Stimulated activated CD4-positive, alpha-beta T cell treated with anti-CD3 and anti-CD28 coated beads, Interleukin-4, amount 100 ng/mL, for 1 hour (primary cell): ENCODE measurements around the gene HTT.
"Not testable (repeated sequence)": the region's sequence is repeated elsewhere in the genome, so short reads cannot be mapped to it uniquely, and the experiment has no call there.

ENCODE experiments used
- DNase-seq: peaks from one replicate; pipeline ENCODE4 v3.0.0-alpha.2; 2020

HTT gene

GRCh38 chr4:3085948-3086670, 11.6 kb downstream of the HTT start:
- no peak for DNase-seq

GRCh38 chr4:3087115-3087797, 12.8 kb downstream of the HTT start:
- no peak for DNase-seq

GRCh38 chr4:3091464-3091863, 17.0 kb downstream of the HTT start:
- no peak for DNase-seq

- not testable (repeated sequence) for DNase-seq
These were observed 20.2 kb downstream of the HTT start for GRCh38 chr4:3094701-3095100.

- no peak for DNase-seq
These were observed 21.7 kb downstream of the HTT start for GRCh38 chr4:3096202-3096601.

- no peak for DNase-seq
These were observed 23.9 kb downstream of the HTT start for GRCh38 chr4:3098346-3098745.

- peak; percentile 92 for DNase-seq
These were observed 32.1 kb downstream of the HTT start for GRCh38 chr4:3106339-3107186.

- no peak for DNase-seq
These were observed 32.8 kb downstream of the HTT start for GRCh38 chr4:3107271-3107670.

- DNase-seq = no peak
These were observed 33.2 kb downstream of the HTT start for GRCh38 chr4:3107691-3108121.

- no peak for DNase-seq
These were observed 33.7 kb downstream of the HTT start for GRCh38 chr4:3108211-3108610.

GRCh38 chr4:3111461-3111860, 37.0 kb downstream of the HTT start:
- DNase-seq = no peak

GRCh38 chr4:3112201-3112600, 37.7 kb downstream of the HTT start:
- no peak for DNase-seq

GRCh38 chr4:3112609-3113469, 38.4 kb downstream of the HTT start:
- no peak for DNase-seq

- DNase-seq = no peak
These were observed 39.9 kb downstream of the HTT start for GRCh38 chr4:3114377-3114776.

- DNase-seq = no peak
These were observed 41.3 kb downstream of the HTT start for GRCh38 chr4:3115637-3116270.

- DNase-seq = no peak
These were observed 42.5 kb downstream of the HTT start for GRCh38 chr4:3116955-3117354.

- DNase-seq = no peak
These were observed 43.8 kb downstream of the HTT start for GRCh38 chr4:3118312-3118711.

GRCh38 chr4:3119464-3119863, 45.0 kb downstream of the HTT start:
- DNase-seq = no peak

- DNase-seq = no peak
These were observed 46.6 kb downstream of the HTT start for GRCh38 chr4:3121110-3121509.

GRCh38 chr4:3121596-3121995, 47.1 kb downstream of the HTT start:
- no peak for DNase-seq

- DNase-seq = no peak
These were observed 47.6 kb downstream of the HTT start for GRCh38 chr4:3122081-3122563.

GRCh38 chr4:3123181-3123671, 48.7 kb downstream of the HTT start:
- DNase-seq = no peak
